Measurements from ENCODE around the gene LMCD1. TPM values are rescaled to one million over a fixed set of nuclear protein-coding genes. Genes with fewer than 3 reads are reported as not detected.

LMCD1 gene
- total RNA-seq, 2 experiments from 2014 or later, result 2.1 to 2.2 TPM

DNA sequence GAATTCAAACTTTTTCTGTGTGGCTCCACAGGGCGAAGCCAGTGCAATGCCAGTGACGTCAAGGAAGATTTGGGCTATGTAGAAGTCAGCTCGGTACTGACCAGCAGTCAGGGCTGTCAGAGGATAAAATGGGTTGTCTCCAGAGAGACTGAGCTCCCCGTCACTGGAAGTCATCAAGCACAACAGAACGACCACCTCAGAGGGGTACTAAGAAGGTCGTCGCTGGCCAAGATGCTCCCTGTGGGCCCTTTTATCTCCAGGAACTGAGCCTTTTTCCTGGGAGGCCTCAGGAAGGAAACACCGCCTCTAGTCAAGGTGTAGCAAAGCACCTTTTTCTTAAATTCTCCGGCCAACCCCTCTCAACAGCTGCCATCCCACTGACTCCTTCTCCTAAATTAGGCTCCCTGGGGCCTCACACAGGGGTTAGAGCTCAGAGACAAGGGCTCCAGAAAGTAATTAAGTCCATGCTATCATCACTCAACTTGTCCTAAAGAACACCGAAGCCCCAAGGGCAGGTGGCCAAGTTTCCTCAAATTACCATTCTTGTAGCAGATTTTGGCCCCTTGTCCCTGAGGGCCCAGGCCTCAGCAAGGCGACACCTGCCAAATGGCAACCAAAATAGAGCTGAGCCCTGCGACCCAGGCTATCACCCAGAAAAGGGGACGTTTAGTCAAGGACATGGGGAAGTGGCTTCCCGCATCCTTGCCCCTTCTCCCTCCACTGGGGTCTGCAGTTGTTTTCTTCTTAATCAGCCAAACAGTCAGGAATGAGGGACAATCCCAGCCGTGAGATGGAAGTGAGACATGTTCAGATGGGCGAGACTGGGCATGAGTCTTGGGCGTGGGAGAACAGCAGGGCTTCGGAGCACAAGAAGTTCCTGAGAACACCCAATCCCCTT, 94.9 kb downstream of the LMCD1 start:
- H3K4me3 Mint-ChIP-seq, result no peak overlapping the region
- H3K9me3 Mint-ChIP-seq, result no peaks in the 10 kb centered on the region
- H3K4me1 Mint-ChIP-seq (ENCODE audit: low read depth), result no peaks in the 10 kb centered on the region
- ChIA-PET CTCF (no interaction called here), POLR2A (no interaction called here)
- TF ChIP-seq, protein P1, sequence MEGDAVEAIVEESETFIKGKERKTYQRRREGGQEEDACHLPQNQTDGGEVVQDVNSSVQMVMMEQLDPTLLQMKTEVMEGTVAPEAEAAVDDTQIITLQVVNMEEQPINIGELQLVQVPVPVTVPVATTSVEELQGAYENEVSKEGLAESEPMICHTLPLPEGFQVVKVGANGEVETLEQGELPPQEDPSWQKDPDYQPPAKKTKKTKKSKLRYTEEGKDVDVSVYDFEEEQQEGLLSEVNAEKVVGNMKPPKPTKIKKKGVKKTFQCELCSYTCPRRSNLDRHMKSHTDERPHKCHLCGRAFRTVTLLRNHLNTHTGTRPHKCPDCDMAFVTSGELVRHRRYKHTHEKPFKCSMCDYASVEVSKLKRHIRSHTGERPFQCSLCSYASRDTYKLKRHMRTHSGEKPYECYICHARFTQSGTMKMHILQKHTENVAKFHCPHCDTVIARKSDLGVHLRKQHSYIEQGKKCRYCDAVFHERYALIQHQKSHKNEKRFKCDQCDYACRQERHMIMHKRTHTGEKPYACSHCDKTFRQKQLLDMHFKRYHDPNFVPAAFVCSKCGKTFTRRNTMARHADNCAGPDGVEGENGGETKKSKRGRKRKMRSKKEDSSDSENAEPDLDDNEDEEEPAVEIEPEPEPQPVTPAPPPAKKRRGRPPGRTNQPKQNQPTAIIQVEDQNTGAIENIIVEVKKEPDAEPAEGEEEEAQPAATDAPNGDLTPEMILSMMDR (IDR thresholded peaks at IDR 0.05), result no peak
- no peaks in the 10 kb centered on the region for H3K27me3 Mint-ChIP-seq
- H3K36me3 Mint-ChIP-seq (ENCODE audit: low read depth), result no peaks in the 10 kb centered on the region
- DNase-seq, result no peak
- H3K27ac Mint-ChIP-seq, result no peak overlapping the region
- intact Hi-C loops (cut with micrococcal nuclease), result no loop called here
- no peak for ATAC-seq

DNA sequence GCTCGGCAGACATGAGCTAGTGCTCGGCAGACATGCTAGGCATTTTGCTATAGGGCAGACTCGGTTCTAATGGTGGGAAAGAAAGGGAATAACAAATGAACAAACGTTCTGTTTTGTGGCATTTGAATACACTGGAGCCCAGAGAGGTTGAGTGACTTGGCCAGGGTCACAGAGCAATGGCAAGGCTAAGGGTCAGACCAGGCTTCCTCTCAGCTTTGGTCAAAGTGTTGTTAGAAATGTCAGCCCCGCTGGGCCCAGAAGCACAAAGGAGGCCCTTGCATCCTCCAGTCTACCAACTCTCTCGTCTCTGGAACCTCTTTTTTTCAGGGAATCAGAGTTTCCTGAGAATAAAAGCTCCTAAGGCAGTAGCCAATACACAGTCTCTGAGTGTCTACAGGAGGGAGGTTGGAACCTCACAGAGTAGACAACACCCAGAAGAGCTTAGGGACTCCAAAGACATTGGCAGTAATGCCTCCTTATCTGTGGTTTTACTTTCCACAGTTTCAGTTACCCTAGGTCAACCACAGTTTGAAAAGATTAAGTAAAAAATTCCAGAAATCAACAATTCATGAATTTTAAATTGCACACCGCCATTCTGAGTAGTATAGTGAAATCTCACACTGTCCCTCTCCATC, 95.7 kb downstream of the LMCD1 start:
- intact Hi-C loops (cut with micrococcal nuclease), result no loop called here
- no peaks in the 10 kb centered on the region for H3K9me3 Mint-ChIP-seq

DNA sequence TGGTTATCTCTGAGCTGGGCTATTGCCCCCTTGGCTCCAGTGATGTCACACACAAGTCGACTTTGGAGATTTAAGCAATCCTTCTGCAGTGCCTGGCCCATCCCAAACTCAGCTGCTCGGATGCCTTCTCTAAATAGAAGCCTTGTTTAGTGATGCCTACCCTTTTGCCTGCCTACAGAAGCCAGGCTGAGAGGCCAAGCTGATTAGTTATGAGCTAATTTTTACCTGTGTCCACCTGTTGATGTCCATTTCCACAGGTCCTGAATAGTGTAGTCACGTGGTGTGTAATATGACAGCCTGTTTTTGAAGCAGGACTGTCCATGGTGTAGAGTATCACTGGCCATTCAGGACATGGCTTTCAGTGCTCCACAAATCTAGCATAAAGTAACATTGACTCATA, 97.5 kb downstream of the LMCD1 start:
- POLR2A ChIA-PET, result no interaction called here
- Mint-ChIP-seq H3K27me3 (no peaks in the 10 kb centered on the region), H3K4me3 (no peak overlapping the region), H3K4me1 (ENCODE audit: low read depth) (no peaks in the 10 kb centered on the region), H3K9me3 (no peaks in the 10 kb centered on the region), H3K27ac (no peak overlapping the region), H3K36me3 (ENCODE audit: low read depth) (no peaks in the 10 kb centered on the region)
- TF ChIP-seq, protein P1 (IDR thresholded peaks at IDR 0.05), result no peak
- DNase-seq, result no peak
- ATAC-seq, result no peak
- intact Hi-C loops (cut with micrococcal nuclease), result no loop called here
- CTCF ChIA-PET, result no interaction called here

More for the DNA sequence above, 95.7 kb downstream of the LMCD1 start:
- Mint-ChIP-seq H3K27ac (no peak overlapping the region), H3K27me3 (no peaks in the 10 kb centered on the region), H3K4me3 (no peak overlapping the region), H3K36me3 (ENCODE audit: low read depth) (no peaks in the 10 kb centered on the region), H3K4me1 (ENCODE audit: low read depth) (no peaks in the 10 kb centered on the region)
- CTCF ChIA-PET, result no interaction called here
- POLR2A ChIA-PET, result interaction anchor here (0.7 kb wide), 1 partner anchor 238 kb away, joined by 3 read pairs; no protein-coding TSS in a partner anchor
- TF ChIP-seq, protein P1 (IDR thresholded peaks at IDR 0.05), result no peak
- no peak for ATAC-seq
- no peak for DNase-seq

DNA sequence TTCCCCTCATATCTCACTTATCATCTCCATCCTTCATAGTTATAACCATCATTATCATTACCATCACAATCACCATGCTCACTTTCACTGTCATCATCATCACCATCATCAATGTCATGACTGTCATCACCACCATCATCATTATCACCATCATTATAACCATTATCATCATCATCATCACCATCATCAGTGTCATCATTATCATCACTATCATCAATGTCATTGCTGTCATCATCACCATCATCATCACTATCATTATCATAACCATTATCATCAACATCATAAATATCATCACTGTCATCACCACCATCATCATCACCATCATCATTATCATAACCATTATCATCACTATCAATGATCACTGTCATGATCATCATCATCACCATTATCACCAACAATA, 98.8 kb downstream of the LMCD1 start:
- no peak overlapping the region for H3K27ac Mint-ChIP-seq
- H3K4me3 Mint-ChIP-seq, result no peak overlapping the region
- POLR2A ChIA-PET, result no interaction called here
- H3K4me1 Mint-ChIP-seq (ENCODE audit: low read depth), result no peaks in the 10 kb centered on the region
- DNase-seq (no peak), ATAC-seq (no peak)
- TF ChIP-seq, protein P1 (IDR thresholded peaks at IDR 0.05), result no peak
- H3K27me3 Mint-ChIP-seq, result no peaks in the 10 kb centered on the region
- H3K36me3 Mint-ChIP-seq (ENCODE audit: low read depth), result no peaks in the 10 kb centered on the region
- H3K9me3 Mint-ChIP-seq, result no peaks in the 10 kb centered on the region
- intact Hi-C loops (cut with micrococcal nuclease), result no loop called here
- CTCF ChIA-PET, result no interaction called here

DNA sequence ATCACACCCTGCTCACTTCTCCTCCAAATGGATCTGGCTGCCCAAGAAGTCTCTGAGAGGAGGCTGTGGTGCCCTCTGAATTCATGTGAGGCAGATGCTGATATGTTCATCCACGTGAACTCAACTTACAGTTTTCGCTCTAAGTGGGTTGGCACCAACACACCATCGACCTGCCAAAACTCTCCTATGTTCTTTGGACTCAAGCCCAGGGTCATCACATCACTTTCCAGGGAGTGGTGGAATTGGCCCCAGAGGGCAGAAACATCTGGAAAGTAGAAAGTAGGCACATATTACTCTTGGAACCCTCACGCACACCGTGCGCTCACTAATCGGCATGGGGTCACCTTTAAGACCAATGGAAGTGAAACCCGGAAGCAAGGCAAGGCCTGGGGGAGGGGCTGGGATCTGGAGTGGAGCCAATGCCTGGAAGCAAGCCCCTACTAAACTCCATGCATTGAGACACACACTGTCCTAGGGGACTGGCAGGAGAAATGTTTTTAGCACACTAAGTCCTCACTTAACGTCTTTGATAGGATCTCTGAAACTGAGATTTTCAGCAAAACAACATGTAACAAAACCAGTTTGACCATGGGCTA, 101.6 kb downstream of the LMCD1 start:
- ChIA-PET CTCF (no interaction called here), POLR2A (no interaction called here)
- H3K36me3 Mint-ChIP-seq (ENCODE audit: low read depth), result no peaks in the 10 kb centered on the region
- no peak overlapping the region for H3K4me3 Mint-ChIP-seq
- TF ChIP-seq, protein P1 (IDR thresholded peaks at IDR 0.05), result no peak
- no peaks in the 10 kb centered on the region for H3K9me3 Mint-ChIP-seq
- DNase-seq (no peak), ATAC-seq (no peak)
- H3K27me3 Mint-ChIP-seq, result no peaks in the 10 kb centered on the region
- H3K4me1 Mint-ChIP-seq (ENCODE audit: low read depth), result no peaks in the 10 kb centered on the region
- no peak overlapping the region for H3K27ac Mint-ChIP-seq
- intact Hi-C loops (cut with micrococcal nuclease), result no loop called here
